Adrenal gland (tissue), 5 donors: ENCODE data around the gene TP53I11.

Experiments used
- POLR2A ChIP-seq, 2 donors: fragments of 450-650 bp; IDR thresholded peaks; one replicate each; pipeline ENCODE4 v1.6.1; 2017; ENCODE audit warnings: antibody characterized with exemption in 2 of 2, mild to moderate bottlenecking in 2 of 2, moderate library complexity in 1 of 2
- TF ChIP-seq, protein P1 (sequence below), 6 experiments: fragments of 450-650 bp in 4 of 6; fragments of 200-600 bp in 2 of 6; sonication (generic) in 1 of 6; IDR thresholded peaks; 1 replicate in 5 of 6; 2 replicates in 1 of 6; pipeline versions ENCODE4 v1.5.1 to v1.8.0; 2016 to 2021; ENCODE audit warnings: antibody characterized with exemption in 6 of 6, mild to moderate bottlenecking in 2 of 6, moderate library complexity in 1 of 6
- donor health status: DM: no; HTN: no; CAD: no.

DNA sequence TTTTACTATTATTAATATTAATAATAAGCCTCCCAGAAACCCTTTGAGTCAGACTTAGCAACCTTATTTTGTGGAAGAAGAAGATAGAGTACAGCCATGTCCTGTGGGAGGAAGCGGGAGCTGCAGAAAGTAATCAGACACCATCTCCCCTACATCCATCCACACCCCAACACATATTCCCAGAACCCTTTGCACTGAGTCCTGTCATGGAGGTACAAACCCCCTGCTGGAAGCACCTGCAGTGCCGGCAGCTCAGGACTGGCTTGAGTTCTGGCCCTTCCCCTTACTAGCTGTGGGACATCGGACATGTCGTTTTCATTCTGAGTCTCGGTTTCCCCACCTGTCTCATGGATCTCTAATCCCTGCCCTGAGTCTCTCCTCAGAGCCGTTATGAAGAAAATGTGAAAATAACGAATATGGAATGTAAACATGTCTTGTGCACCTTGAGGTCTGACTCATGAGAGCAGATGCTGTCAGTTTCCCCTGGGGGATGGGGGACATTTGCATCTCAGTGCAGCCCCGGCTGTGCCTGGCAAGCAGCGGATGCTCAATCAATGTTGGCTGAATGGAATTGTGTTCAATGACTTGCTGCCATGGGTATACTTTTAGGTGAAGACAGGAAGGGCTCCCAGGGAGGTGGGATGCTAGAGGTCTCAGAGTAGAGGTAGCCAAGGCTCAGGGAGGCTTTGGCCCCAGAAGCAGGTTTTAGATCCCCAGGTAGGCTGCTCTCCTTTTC lies 45.4 kb downstream of the TP53I11 start:
- TF ChIP-seq, protein P1, sequence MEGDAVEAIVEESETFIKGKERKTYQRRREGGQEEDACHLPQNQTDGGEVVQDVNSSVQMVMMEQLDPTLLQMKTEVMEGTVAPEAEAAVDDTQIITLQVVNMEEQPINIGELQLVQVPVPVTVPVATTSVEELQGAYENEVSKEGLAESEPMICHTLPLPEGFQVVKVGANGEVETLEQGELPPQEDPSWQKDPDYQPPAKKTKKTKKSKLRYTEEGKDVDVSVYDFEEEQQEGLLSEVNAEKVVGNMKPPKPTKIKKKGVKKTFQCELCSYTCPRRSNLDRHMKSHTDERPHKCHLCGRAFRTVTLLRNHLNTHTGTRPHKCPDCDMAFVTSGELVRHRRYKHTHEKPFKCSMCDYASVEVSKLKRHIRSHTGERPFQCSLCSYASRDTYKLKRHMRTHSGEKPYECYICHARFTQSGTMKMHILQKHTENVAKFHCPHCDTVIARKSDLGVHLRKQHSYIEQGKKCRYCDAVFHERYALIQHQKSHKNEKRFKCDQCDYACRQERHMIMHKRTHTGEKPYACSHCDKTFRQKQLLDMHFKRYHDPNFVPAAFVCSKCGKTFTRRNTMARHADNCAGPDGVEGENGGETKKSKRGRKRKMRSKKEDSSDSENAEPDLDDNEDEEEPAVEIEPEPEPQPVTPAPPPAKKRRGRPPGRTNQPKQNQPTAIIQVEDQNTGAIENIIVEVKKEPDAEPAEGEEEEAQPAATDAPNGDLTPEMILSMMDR (IDR thresholded peaks at IDR 0.05): no peak
- no peak for TF ChIP-seq POLR2A (IDR thresholded peaks at IDR 0.05)
